Uterus (tissue), 2 donors: ENCODE data around the gene DNAJB11.

ENCODE experiments used
- POLR2A ChIP-seq, 2 donors: fragments of 450-650 bp; IDR thresholded peaks; one replicate each; pipeline ENCODE4 v1.6.1; 2016; ENCODE audit warnings: antibody characterized with exemption in 2 of 2, mild to moderate bottlenecking in 1 of 2, moderate library complexity in 1 of 2
- TF ChIP-seq, protein P1 (sequence below), 4 experiments: fragments of 200-600 bp in 2 of 4; fragments of 450-650 bp in 2 of 4; sonication (generic) in 2 of 4; IDR thresholded peaks; one replicate each; pipeline ENCODE4 v1.5.1; 2016 to 2019; ENCODE audit warnings: antibody characterized with exemption in 4 of 4, mild to moderate bottlenecking in 2 of 4, moderate library complexity in 1 of 4

DNA sequence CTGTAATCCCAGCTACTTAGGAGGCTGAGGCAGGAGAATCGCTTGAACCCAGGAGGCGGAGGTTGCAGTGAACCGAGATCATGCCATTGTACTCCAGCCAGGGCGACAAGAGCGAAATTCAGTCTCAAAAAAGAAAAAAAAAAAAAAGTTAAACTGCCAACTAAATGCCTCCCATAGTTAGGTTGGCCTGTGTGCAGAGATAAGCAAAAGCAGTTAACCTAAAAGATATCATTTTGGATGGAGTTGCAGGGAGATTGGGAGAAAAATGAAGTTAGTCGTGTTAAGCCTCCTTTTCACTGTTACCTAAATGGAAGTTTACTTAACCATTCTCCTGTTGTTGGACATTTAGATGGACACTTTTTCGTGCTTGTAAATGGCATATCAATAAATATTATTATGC lies 58.2 kb downstream of the DNAJB11 start:
- TF ChIP-seq, protein P1, sequence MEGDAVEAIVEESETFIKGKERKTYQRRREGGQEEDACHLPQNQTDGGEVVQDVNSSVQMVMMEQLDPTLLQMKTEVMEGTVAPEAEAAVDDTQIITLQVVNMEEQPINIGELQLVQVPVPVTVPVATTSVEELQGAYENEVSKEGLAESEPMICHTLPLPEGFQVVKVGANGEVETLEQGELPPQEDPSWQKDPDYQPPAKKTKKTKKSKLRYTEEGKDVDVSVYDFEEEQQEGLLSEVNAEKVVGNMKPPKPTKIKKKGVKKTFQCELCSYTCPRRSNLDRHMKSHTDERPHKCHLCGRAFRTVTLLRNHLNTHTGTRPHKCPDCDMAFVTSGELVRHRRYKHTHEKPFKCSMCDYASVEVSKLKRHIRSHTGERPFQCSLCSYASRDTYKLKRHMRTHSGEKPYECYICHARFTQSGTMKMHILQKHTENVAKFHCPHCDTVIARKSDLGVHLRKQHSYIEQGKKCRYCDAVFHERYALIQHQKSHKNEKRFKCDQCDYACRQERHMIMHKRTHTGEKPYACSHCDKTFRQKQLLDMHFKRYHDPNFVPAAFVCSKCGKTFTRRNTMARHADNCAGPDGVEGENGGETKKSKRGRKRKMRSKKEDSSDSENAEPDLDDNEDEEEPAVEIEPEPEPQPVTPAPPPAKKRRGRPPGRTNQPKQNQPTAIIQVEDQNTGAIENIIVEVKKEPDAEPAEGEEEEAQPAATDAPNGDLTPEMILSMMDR (IDR thresholded peaks at IDR 0.05) = no peak
- TF ChIP-seq POLR2A (IDR thresholded peaks at IDR 0.05) = no peak
